Parathyroid adenoma (tissue), 2 donors: Measurements from ENCODE around the gene DKK3.

ENCODE experiments used
- H2AFZ ChIP-seq: fragments of 300-600 bp; sonication (generic); one replicate; pipeline ENCODE4 v1.7.0; 2017; ENCODE audit warnings: antibody characterized with exemption, mild to moderate bottlenecking
- H3K27ac ChIP-seq: fragments of 300-600 bp; sonication (generic); one replicate; pipeline ENCODE4 v1.7.0; 2017
- H3K27me3 ChIP-seq: fragments of 300-600 bp; sonication (generic); one replicate; pipeline ENCODE4 v1.7.0; 2017; ENCODE audit warnings: low read length; ENCODE audit not compliant: control insufficient read depth, insufficient read depth
- H3K36me3 ChIP-seq: fragments of 300-600 bp; sonication (generic); one replicate; pipeline ENCODE4 v1.7.0; 2017; ENCODE audit warnings: low read length; ENCODE audit not compliant: control insufficient read depth, insufficient read depth
- H3K4me1 ChIP-seq: fragments of 300-600 bp; sonication (generic); one replicate; pipeline ENCODE4 v1.7.0; 2017; ENCODE audit warnings: control low read depth
- H3K4me2 ChIP-seq: fragments of 300-600 bp; sonication (generic); one replicate; pipeline ENCODE4 v1.7.0; 2017; ENCODE audit warnings: low read length
- H3K4me3 ChIP-seq: fragments of 300-600 bp; sonication (generic); one replicate; pipeline ENCODE4 v1.7.0; 2017; ENCODE audit warnings: low read depth, low read length
- H3K79me2 ChIP-seq: fragments of 300-600 bp; sonication (generic); one replicate; pipeline ENCODE4 v1.7.0; 2017; ENCODE audit warnings: control low read depth
- H3K9ac ChIP-seq: fragments of 300-600 bp; sonication (generic); one replicate; pipeline ENCODE4 v1.7.0; 2017; ENCODE audit warnings: mild to moderate bottlenecking
- H3K9me3 ChIP-seq: fragments of 300-600 bp; sonication (generic); one replicate; pipeline ENCODE4 v1.7.0; 2017; ENCODE audit warnings: low read length; ENCODE audit not compliant: control insufficient read depth
- CTCF ChIP-seq: fragments of 300-600 bp; sonication (generic); IDR thresholded peaks from one replicate; pipeline ENCODE4 v1.7.0; 2017; ENCODE audit warnings: antibody characterized with exemption, mild to moderate bottlenecking
- donor health status: primary hyperparathyroidism.

Gene DKK3

GRCh38 chr11:12007769-12008737 lies at the start of gene DKK3:
Gene DKK3, minus strand, starts transcription at chr11:12008626. Its CDS starts 44 bp downstream, at chr11:12008582.
- no peaks in the 10 kb centered on the region for H3K4me1 ChIP-seq
- H3K4me3 ChIP-seq = peak within 1 kb of the TSS; percentile 16
- TF ChIP-seq CTCF = no peak
- no peaks in the 10 kb centered on the region for H3K9me3 ChIP-seq
- H3K36me3 ChIP-seq = no peaks in the 10 kb centered on the region
- no peaks in the 10 kb centered on the region for H3K79me2 ChIP-seq
- H3K27me3 ChIP-seq = no peaks in the 10 kb centered on the region
- no peak within 1 kb of the TSS for H3K9ac ChIP-seq
- H3K4me2 ChIP-seq = peak within 1 kb of the TSS; percentile 55
- peak within 1 kb of the TSS; percentile 89 for H2AFZ ChIP-seq
- no peak within 1 kb of the TSS for H3K27ac ChIP-seq

- no peaks in the 10 kb centered on the region for H3K27me3 ChIP-seq
- no peak for TF ChIP-seq CTCF
- H3K27ac ChIP-seq = no peak overlapping the region
- H3K9ac ChIP-seq = no peak overlapping the region
- no peak overlapping the region for H3K4me3 ChIP-seq
- no peak overlapping the region for H3K4me2 ChIP-seq
- H3K79me2 ChIP-seq = no peaks in the 10 kb centered on the region
- no peak overlapping the region for H2AFZ ChIP-seq
- no peaks in the 10 kb centered on the region for H3K4me1 ChIP-seq
- H3K36me3 ChIP-seq = no peaks in the 10 kb centered on the region
- H3K9me3 ChIP-seq = no peaks in the 10 kb centered on the region
Measured at GRCh38 chr11:12057299-12057980, 49.0 kb upstream of the DKK3 start.

- Histone ChIP-seq H3K27ac (no peak overlapping the region), H3K4me3 (no peak overlapping the region), H3K4me2 (no peak overlapping the region), H2AFZ (no peak overlapping the region), H3K9ac (no peak overlapping the region), H3K36me3 (no peaks in the 10 kb centered on the region), H3K79me2 (no peaks in the 10 kb centered on the region), H3K27me3 (no peaks in the 10 kb centered on the region), H3K9me3 (no peaks in the 10 kb centered on the region), H3K4me1 (no peaks in the 10 kb centered on the region)
- no peak for TF ChIP-seq CTCF
Measured at GRCh38 chr11:12056119-12056518, 47.7 kb upstream of the DKK3 start.

GRCh38 chr11:12053606-12054361 lies 45.4 kb upstream of the DKK3 start:
- Histone ChIP-seq H3K9me3 (no peaks in the 10 kb centered on the region), H3K27ac (no peak overlapping the region), H3K4me2 (no peak overlapping the region), H3K36me3 (no peaks in the 10 kb centered on the region), H3K9ac (no peak overlapping the region), H3K4me3 (no peak overlapping the region), H3K27me3 (no peaks in the 10 kb centered on the region), H3K79me2 (no peaks in the 10 kb centered on the region), H3K4me1 (peaks cover 2% of the 10 kb centered on the region), H2AFZ (no peak overlapping the region)
- no peak for TF ChIP-seq CTCF
